HG03139 (cell line): Measurements from ENCODE around the gene PGAP3.

Experiments
- ATAC-seq: cut with Tn5 transposase; IDR thresholded peaks from one replicate; pipeline ENCODE4 v1.9.1; 2021; ENCODE audit not compliant: unreplicated experiment

The PGAP3 gene

GRCh38 chr17:39625198-39625785, 62.6 kb downstream of the PGAP3 start:
- ATAC-seq = no peak

- ATAC-seq = no peak
Measured at GRCh38 chr17:39624313-39624712, 63.5 kb downstream of the PGAP3 start.

DNA sequence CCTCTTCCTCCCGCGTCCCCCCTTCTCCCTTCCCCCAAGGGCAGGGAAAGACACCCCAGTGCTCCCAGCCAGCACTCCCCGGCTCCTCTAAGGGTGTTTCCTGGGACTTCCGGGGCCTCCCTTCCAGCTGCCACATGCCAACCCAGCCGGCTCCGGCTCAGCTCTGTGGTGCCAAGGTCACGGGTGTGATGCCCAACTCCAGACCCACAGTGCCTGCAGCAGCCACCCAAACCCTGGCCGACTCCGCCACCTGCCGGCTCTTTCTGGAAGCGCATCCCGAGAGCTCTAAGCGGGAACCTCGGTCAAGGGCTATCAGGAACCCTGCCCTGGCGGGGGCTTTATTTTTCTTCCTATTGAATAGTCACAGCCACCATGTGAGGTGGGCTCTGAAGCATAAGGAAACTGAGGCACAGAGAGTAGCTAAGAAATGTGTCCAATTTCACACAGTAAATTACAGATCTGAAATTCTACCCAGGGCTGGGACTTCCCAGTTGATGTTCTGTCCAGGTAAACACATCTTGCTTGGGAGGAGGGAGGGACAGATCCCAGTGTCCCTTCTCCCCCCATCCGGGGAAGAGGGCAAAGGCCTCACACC, 64.4 kb downstream of the PGAP3 start:
- no peak for ATAC-seq

GRCh38 chr17:39622380-39623006, 65.4 kb downstream of the PGAP3 start:
- no peak for ATAC-seq

- ATAC-seq = no peak
Measured at GRCh38 chr17:39621523-39622379, 66.1 kb downstream of the PGAP3 start.
